Neural cell (in vitro differentiated cells): ENCODE measurements around the gene CYB5RL.

Experiments used
- EP300 ChIP-seq: fragments of 450-650 bp; conservative IDR thresholded peaks from 2 replicates; pipeline ENCODE4 v1.6.1; 2014; ENCODE audit warnings: antibody characterized with exemption, mild to moderate bottlenecking, moderate library complexity; ENCODE audit not compliant: poor library complexity, severe bottlenecking
- EZH2 ChIP-seq: fragments of 200-600, 300-800 bp; shearing (Covaris generic), sonication (generic); IDR thresholded peaks from 2 replicates; pipeline ENCODE4 v1.6.1; 2014; ENCODE audit warnings: antibody characterized with exemption, low read length, borderline replicate concordance, mild to moderate bottlenecking; ENCODE audit not compliant: insufficient read depth, poor library complexity, severe bottlenecking
- MXI1 ChIP-seq: fragments of 450-650 bp; conservative IDR thresholded peaks from 2 replicates; pipeline ENCODE4 v1.6.1; 2014; ENCODE audit warnings: antibody characterized with exemption, mild to moderate bottlenecking; ENCODE audit not compliant: poor library complexity, severe bottlenecking
- POLR2AphosphoS5 ChIP-seq: IDR thresholded peaks from 2 replicates; pipeline ENCODE4 v1.6.1; 2012
- RAD21 ChIP-seq: fragments of 450-650 bp; conservative IDR thresholded peaks from 2 replicates; pipeline ENCODE4 v1.6.1; 2014; ENCODE audit warnings: antibody characterized with exemption, mild to moderate bottlenecking, moderate library complexity
- SMC3 ChIP-seq: fragments of 450-650 bp; conservative IDR thresholded peaks from 2 replicates; pipeline ENCODE4 v1.6.1; 2014; ENCODE audit warnings: antibody characterized with exemption, mild to moderate bottlenecking, moderate library complexity; ENCODE audit not compliant: poor library complexity
- TAF1 ChIP-seq: IDR thresholded peaks from 2 replicates; pipeline ENCODE4 v1.6.1; 2012; ENCODE audit warnings: low read depth
- TF ChIP-seq, protein P1 (sequence below): fragments of 450-650 bp; IDR thresholded peaks from 2 replicates; pipeline ENCODE4 v1.5.1; 2014; ENCODE audit warnings: antibody characterized with exemption, mild to moderate bottlenecking, moderate library complexity; ENCODE audit not compliant: poor library complexity, severe bottlenecking
- TF ChIP-seq, protein P2 (sequence below): IDR thresholded peaks from 2 replicates; pipeline ENCODE4 v1.6.1; 2012; ENCODE audit warnings: borderline replicate concordance

DNA sequence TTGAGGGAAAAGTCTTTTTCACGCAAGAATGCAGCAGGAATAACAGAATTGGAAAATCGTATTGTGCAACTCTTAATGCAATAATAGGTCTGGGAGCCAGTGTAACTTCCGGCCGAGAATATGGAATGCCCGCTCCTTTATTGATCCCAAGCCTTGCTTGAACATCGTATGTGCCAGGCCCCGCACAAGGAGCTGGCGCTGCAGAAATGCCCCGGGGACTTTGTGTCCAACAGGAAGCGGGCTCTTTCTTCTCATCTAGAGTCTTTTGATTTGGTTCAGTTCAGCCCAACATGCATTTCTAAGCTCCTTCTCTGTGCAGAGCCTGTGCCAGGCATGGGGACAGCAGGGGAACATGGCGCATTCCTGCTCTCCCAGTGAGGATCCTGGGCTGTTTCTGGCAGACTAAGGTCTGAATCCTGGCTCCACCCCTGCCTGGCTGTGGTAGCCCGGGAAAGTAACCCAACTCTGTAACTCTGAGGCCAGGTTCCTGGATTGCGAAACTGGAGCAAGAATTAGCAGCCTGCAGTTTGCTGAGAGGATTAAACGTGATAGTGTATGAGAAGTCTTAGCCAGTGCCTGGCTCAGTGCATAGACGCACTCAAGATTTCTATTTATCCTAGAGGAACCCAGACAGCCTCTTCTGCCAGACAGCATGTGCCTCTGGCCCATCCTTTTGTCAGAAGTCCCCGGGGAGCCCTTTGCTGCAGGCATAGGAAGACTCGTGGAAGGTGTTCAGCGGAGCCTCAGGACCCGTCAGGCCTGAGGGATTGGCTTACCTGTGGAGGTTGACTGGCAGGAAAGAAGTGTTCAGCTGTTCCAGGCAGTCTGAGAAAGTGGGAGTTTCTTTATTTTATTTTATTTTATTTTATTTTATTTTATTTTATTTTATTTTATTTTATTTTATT is 46.0 kb downstream of the CYB5RL start:
- TF ChIP-seq RAD21 (no peak), POLR2AphosphoS5 (no peak), EZH2 (no peak), SMC3 (no peak), EP300 (no peak), TAF1 (no peak), MXI1 (no peak)
- TF ChIP-seq, protein P1, sequence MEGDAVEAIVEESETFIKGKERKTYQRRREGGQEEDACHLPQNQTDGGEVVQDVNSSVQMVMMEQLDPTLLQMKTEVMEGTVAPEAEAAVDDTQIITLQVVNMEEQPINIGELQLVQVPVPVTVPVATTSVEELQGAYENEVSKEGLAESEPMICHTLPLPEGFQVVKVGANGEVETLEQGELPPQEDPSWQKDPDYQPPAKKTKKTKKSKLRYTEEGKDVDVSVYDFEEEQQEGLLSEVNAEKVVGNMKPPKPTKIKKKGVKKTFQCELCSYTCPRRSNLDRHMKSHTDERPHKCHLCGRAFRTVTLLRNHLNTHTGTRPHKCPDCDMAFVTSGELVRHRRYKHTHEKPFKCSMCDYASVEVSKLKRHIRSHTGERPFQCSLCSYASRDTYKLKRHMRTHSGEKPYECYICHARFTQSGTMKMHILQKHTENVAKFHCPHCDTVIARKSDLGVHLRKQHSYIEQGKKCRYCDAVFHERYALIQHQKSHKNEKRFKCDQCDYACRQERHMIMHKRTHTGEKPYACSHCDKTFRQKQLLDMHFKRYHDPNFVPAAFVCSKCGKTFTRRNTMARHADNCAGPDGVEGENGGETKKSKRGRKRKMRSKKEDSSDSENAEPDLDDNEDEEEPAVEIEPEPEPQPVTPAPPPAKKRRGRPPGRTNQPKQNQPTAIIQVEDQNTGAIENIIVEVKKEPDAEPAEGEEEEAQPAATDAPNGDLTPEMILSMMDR, result no peak
- TF ChIP-seq, protein P2, sequence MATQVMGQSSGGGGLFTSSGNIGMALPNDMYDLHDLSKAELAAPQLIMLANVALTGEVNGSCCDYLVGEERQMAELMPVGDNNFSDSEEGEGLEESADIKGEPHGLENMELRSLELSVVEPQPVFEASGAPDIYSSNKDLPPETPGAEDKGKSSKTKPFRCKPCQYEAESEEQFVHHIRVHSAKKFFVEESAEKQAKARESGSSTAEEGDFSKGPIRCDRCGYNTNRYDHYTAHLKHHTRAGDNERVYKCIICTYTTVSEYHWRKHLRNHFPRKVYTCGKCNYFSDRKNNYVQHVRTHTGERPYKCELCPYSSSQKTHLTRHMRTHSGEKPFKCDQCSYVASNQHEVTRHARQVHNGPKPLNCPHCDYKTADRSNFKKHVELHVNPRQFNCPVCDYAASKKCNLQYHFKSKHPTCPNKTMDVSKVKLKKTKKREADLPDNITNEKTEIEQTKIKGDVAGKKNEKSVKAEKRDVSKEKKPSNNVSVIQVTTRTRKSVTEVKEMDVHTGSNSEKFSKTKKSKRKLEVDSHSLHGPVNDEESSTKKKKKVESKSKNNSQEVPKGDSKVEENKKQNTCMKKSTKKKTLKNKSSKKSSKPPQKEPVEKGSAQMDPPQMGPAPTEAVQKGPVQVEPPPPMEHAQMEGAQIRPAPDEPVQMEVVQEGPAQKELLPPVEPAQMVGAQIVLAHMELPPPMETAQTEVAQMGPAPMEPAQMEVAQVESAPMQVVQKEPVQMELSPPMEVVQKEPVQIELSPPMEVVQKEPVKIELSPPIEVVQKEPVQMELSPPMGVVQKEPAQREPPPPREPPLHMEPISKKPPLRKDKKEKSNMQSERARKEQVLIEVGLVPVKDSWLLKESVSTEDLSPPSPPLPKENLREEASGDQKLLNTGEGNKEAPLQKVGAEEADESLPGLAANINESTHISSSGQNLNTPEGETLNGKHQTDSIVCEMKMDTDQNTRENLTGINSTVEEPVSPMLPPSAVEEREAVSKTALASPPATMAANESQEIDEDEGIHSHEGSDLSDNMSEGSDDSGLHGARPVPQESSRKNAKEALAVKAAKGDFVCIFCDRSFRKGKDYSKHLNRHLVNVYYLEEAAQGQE, result no peak
